ENCODE measurements around the gene IPP.

DNA sequence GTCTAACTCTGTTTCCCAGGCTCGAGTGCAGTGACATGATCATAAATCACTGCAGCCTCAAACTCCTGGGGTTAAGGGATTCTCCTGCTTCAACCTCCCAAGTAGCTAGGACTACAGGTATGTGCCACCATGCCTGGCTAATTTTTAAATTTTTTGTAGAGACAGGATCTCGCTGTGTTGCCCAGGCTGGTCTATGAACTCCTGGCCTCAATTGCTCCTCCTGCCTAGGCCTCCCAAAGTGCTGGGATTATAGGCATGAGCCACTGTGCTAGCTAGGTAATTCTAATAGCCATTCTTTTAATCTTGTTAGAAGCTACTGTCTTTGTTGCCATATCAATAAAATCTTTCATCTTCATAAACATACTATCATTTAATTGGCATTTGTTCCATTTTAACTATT is 39.1 kb upstream of the IPP start:
- TF ChIP-seq FOXM1 (IDR thresholded peaks at IDR 0.05; ENCODE audit: borderline replicate concordance, low read depth), result no peak
- TF ChIP-seq CEBPB (IDR thresholded peaks at IDR 0.05), result no peak
- no peak for TF ChIP-seq RAD21 (IDR thresholded peaks at IDR 0.05; ENCODE audit: low read depth)
- no peak for TF ChIP-seq NFIC (IDR thresholded peaks at IDR 0.05)
- TF ChIP-seq EP300 (IDR thresholded peaks at IDR 0.05; ENCODE audit: borderline replicate concordance), result no peak
